HT-29 (cell line): ENCODE results near the gene MOB3B. TPM values are rescaled to one million over a fixed set of nuclear protein-coding genes. Genes with fewer than 3 reads are reported as not detected.
A peak's percentile ranks its signal among the peaks of the same experiment; 100 is the strongest.
"Not testable (repeated sequence)": the region's sequence is repeated elsewhere in the genome, so short reads cannot be mapped to it uniquely, and the experiment has no call there.

Experiments used
- DNase-seq: peaks from one replicate; pipeline ENCODE4 v3.0.0-alpha.2; 2015; ENCODE audit warnings: low spot score
- total RNA-seq: library from RNA; depleted of rRNA; stranded (reverse); fragments of >200 nt; shearing (Covaris generic); gene quantifications from 2 replicates; pipeline ENCODE4 v1.2.3, GENCODE V29; 2014

MOB3B gene
- total RNA-seq, 1 experiment from 2014 or later, result 3.1 TPM

DNA sequence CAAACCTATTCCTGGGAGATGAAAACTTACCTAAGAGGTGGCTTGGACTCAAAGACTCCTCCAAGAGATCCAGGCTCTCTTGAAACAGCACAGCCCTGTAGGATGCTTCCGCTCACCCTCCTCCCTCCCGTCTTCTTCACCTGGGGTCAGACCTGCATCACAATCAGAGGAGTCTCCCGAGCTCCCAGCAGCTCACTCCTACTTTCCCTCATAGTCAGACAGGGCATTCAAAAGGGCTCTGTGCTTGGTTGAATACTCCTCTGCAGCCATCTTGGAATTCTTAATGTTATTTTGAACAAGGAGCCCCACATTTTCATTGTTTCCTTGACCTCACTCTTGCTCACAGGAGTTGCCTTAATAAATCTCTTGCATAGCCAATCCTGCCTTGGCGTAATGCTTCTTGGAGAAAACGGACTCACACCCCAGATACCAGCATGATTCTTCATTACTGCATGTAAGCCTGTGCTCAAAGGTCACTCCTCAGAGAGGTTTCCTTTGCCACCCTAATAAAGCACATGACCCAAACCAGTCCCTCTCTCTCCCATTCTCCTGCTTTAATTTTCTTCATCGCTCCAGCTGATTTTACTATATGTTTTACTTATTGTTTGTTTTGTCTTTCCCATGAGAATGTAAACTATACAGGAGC is 52.6 kb downstream of the MOB3B start:
- no peak for DNase-seq

- no peak for DNase-seq
Measured at GRCh38 chr9:27475057-27475595, 54.5 kb downstream of the MOB3B start.

GRCh38 chr9:27474305-27474704 is 55.3 kb downstream of the MOB3B start:
- no peak for DNase-seq

GRCh38 chr9:27473111-27473529 is 56.5 kb downstream of the MOB3B start:
- DNase-seq, result no peak

- DNase-seq, result no peak
Measured at GRCh38 chr9:27472195-27472594, 57.4 kb downstream of the MOB3B start.

DNA sequence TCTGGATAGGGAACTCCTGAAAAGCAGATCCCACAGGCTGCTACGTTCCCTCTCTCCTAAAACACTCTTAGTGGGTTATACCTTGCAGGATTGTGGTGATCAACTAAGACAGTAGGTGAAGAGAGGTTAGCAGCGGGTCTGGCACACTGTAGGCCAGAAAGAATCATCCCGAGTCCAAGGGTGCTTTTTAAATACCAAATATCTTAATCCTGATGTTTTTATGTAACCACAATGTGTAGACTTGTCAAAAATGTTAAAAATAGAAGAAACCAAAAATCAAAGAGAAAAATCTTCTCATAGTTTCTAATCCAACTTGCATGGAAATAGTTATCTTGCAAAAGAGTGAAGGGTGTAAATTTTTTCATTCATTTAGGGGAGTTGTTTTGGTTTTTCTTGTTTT is 57.8 kb downstream of the MOB3B start:
- DNase-seq, result no peak

GRCh38 chr9:27471366-27471765 is 58.2 kb downstream of the MOB3B start:
- no peak for DNase-seq

DNA sequence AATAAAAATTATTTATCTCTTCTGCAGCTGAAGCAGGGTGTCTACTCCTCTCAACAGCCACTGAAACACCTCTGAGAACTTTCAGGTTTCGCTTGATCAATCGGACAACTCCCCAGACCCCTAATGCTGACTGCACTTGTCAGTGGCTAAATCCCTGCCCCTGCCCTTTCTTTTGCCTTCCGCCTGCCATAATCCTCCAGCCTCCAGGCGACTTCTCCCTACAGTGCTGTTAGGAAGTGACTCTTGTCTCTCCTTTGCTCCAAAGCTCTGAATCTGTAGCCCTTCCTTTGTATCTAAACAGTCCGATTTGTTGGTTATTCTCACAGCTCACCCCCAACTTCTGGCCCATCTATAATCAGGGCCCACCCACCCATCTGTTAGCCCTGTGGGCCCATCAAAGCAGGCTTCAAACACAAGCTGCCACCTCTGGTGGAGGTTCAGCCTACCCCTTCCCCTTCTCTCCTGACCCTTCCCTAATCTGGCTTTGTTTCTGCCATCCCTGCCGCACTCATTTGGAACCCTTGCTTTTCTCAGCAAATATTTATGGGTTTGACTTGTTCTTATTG is 59.2 kb downstream of the MOB3B start:
- no peak for DNase-seq

GRCh38 chr9:27469550-27469949 is 60.1 kb downstream of the MOB3B start:
- no peak for DNase-seq

DNA sequence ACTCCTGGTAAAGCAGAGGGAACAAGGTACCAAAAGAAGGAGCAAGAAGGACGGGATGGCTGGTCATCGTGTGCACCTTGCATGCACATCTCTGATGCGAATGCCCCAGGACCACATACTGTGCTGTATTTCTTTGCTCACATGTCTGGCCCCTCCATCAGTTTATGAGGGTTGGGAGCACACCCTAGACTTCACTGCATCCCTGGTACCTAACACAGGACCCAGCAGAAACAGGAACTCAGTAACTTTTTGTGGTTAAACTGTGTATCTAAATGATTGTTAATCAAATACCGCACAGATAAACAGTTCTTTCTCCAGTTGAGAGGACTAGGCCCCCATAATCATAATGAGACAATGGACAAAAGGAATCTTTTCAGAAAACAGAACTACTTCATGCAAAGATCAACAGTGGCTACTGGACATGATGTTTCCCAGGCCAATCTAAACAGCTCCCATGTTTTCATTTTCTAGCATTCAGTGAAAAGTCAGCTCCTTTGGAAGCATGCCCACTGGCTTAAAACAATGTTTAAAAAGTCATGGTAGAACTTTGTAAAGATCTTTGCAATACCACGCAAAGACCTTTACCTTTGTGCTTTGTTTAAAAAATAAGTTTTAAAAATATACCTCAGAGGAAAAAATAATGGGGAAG is 61.0 kb downstream of the MOB3B start:
- DNase-seq, result no peak

DNA sequence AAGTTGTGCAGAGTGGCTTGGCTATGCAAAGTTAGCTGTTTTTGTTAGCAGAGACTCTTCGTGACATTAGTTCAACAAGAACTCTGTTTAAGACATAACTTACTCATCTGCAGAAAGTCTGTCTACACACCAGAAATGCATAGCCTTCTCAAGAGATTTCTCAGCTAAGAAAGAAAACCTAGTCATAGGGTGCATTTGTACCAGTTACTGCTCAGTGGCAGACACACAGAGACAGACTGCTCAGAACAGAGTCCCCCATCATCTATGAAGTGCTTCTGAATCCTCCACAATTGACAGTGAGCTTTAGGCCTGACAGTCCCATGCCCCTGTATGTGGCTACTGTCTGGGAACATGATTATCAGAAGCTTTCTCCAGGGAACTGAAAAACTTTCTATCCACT is 61.6 kb downstream of the MOB3B start:
- DNase-seq, result no peak

DNA sequence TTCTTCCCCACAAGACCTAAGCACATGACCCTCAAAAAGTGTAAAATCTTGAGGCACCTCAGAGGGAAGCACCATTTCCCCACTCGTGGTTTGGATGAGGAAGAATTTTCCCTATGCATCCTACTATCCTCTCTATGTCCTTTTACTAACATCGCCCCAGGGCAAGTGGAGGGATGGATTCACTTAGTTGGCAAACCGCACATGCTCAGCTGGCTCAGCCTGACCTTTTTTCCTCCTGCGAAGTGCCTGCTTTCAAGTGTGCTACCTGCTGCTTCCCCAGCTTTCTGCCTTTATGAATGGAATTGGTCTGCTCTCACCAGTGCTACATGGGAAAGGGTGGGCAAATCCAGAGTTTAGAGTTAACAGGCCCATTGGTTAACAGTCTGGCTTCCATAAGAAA is 62.1 kb downstream of the MOB3B start:
- DNase-seq, result no peak

- DNase-seq, result not testable (repeated sequence)
Measured at GRCh38 chr9:27466516-27466915, 63.1 kb downstream of the MOB3B start.

DNA sequence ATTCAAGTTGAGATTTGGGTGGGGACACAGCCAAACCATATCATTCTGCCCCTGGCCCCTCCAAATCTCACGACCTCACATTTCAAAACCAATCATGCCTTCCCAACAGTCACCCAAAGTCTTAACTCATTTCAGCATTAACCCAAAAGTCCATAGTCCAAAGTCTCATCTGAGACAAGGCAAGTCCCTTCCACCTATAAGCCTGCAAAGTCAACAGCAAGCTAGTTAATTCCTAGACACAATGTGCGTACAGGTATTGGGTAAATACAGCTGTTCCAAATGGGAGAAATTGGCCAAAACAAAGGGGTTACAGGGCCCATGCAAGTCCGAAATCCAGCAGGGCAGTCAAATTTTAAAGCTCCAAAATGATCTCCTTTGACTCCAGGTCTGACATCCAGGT is 64.7 kb downstream of the MOB3B start:
- not testable (repeated sequence) for DNase-seq

DNA sequence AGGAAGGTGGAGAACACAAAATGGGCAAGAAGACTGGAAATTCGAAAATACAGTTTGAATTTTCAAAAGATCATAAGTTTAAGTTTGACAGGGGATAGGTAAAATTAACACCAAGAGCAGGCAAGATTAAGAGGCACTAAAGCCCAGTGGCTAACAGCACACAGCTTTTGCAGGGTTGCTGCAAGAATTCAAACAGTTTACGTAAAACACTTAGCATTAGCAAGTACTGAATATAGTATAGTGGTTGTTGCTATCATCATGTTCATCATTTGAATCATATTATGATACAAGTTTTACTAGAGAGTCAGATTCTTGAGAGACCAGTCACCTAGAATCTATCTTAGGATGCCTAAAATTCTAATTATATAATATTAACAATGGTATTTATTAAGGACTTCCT is 66.8 kb downstream of the MOB3B start:
- no peak for DNase-seq

DNA sequence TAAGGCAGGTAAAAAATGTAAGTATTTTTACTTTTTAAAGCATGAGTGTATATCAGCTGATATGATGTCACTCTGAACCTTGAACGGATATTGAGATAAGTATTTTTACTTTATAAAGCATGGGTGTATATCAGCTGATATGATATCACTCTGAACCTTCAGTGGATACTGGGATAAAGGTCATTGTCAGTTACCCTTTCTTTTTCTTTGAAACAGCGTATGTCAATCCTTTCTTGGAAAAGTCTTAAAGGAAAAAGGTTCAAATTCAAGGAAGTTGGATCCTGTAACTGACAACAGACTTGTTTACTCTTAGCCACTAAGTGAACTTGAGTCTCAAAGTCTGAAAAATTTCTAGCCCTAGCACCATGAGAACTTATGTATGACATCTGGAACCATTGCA is 67.2 kb downstream of the MOB3B start:
- no peak for DNase-seq

DNA sequence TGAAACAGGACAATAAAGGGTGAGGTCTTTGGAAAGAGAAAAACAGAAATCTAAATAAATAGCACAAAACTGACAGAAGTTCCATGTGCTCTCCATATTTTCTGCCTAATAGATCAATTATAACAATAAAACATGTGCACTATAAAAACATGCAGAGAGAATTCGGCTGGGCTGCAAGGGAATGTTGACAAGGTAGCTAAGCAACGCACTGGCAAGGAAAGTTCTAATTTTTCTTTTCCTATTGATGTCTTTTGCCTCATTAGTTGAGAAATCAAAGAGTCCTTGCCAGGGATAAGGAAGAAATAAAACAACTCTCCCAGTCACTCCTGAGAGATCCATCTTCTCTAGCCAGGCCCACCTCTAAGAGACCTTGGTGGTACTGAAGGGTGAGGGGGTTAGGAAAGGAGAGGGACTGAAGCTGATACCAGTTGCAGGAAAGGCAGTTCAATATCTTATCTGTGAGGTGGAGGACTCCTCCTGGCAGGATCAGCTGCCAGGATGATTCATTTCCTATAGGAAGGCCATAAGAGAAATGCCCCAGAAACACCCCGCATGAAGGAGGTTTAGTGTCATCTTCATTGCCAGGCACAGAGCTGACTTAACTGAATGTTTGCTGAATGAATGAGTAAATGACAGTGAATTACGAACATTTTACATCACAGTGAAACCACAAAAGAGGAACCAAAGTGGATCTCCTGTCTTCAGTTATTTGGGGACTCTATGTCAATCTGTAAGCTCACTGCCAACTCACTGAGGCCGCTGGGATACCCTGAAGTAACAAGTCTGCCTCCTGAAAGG is 69.2 kb downstream of the MOB3B start:
- peak; percentile 44 for DNase-seq

- DNase-seq, result peak; percentile 29
Measured at GRCh38 chr9:27457445-27457844, 72.2 kb downstream of the MOB3B start.

DNA sequence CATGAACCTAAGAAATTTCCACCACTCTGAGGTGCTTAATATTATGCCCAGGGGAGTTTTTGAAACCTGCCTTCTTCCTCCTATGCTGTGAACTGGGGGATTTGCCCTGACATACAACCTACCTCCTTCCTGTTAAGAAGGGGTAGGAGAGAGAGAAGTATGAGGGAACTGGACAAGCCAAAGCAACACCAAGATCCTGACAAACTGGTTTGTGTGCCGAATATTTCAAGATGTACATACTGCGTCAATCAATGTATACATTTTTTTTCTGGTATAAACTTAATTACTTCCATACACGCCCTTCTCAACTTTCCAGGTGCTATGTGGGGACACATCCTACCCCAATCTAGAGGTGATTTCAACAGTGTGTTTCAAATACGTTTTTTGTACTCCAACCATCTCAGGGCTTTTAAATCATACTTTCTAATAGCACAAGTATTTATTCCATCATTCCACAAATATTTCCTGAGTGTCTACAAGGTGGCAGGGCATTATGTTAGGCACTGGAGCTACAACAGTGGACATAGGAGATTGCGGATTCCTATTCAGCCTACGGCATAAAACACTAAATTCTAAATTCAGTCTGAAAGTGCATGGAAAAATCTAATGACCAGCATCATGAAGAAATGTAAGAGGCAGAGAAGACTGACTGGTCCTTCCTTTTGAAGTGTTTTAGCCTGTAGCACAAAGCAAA is 75.6 kb downstream of the MOB3B start:
- no peak for DNase-seq

GRCh38 chr9:27451207-27451797 is 78.3 kb downstream of the MOB3B start:
- no peak for DNase-seq

- no peak for DNase-seq
Measured at GRCh38 chr9:27450752-27451151, 78.9 kb downstream of the MOB3B start.
